AG04450 (cell line): Measurements from ENCODE around the gene ARHGEF39. TPM values are rescaled to one million over a fixed set of nuclear protein-coding genes. Genes with fewer than 3 reads are reported as not detected.

Experiments
- CTCF ChIA-PET: fragments of 300-600, 350-600 bp; formaldehyde crosslinking; extraction: SDS; loops from one replicate; lab custom pipeline; 2022; ENCODE audit warnings: antibody characterized with exemption, inconsistent platforms; lab: Charles Lee
- POLR2A ChIA-PET: fragments of 350-600 bp; formaldehyde crosslinking; extraction: SDS; loops from one replicate; lab custom pipeline; 2021; ENCODE audit warnings: antibody characterized with exemption, inconsistent platforms; lab: Yijun Ruan, JAX
- DNase-seq: peaks from one replicate; pipeline ENCODE4 v3.0.0-alpha.2; 2011; ENCODE audit warnings: low read depth, low spot score
- H3K27ac ChIP-seq: one replicate; pipeline ENCODE4 v1.5.1; 2012; ENCODE audit warnings: low read depth, low read length, control low read depth
- H3K27me3 ChIP-seq: one replicate; pipeline ENCODE4 v1.6.0; 2012; ENCODE audit warnings: low read length; ENCODE audit not compliant: control insufficient read depth, insufficient read depth
- H3K4me3 ChIP-seq: 2 replicates; pipeline ENCODE4 v1.5.1; 2011; ENCODE audit warnings: mild to moderate bottlenecking, low read depth, low read length, control low read depth
- H3K9me3 ChIP-seq: 2 replicates; pipeline ENCODE4 v1.5.1; 2012; ENCODE audit warnings: low read length; ENCODE audit not compliant: control insufficient read depth, insufficient read depth
- polyA plus RNA-seq: library from polyadenylated mRNA; depleted of rRNA; stranded (reverse); fragments of >200 nt; gene quantifications from 2 replicates; pipeline ENCODE4 v1.2.3, GENCODE V29; 2011
- TF ChIP-seq, protein P1 (sequence below): IDR thresholded peaks from 2 replicates; pipeline ENCODE4 v1.5.1; 2011; ENCODE audit warnings: low read depth, low read length, control low read depth, inconsistent platforms

The ARHGEF39 gene
- polyA plus RNA-seq, 1 experiment: 1.2 TPM

DNA sequence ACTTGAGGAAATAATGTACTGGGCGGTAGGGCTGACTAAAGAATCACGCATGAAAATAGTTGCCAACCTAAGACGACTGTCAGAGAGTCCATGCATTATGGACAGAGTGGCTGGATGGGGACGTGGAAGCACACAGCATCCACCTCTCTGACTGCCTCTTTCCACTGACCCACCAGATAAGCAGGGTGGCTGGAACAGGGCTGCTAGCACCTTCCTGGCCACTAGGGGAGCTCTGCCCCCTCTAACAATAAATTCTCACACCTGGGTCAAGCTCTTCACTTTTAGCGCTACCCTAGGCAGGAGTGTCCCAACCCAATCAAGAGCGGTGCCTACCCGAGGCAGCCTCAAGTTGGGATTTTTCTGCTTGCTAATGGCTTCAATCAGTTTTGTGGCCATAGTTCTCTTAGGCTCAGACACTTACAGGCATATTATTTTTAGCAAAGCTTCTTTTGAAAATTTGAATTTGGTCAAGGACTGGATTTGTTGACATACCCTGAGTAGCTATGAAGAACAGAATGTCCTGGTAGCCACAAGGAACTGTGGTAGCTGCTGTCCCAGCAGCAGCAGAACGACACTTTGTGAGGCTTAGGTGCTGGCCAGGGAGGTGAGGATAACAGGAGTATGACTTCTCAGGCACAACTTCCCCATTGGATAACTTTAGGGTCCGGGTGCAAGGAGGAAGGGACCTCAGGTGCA, 31.7 kb upstream of the ARHGEF39 start:
- CTCF ChIA-PET: interaction anchor here (0.6 to 4.4 kb wide), 22 partner anchors 11 to 143 kb away, joined by 3 to 48 read pairs (median 8); partner anchors contain the start of genes ARHGEF39, CA9, CCDC107 and RMRP
- H3K27me3 ChIP-seq: no peaks in the 10 kb centered on the region
- no peak overlapping the region for H3K27ac ChIP-seq
- no peak for DNase-seq
- H3K9me3 ChIP-seq: no peaks in the 10 kb centered on the region
- POLR2A ChIA-PET: interaction anchor here (0.7 to 3.8 kb wide), 13 partner anchors 9 to 49 kb away, joined by 3 to 34 read pairs (median 6); partner anchors contain the start of genes ARHGEF39, CCDC107, CREB3 and RMRP
- H3K4me3 ChIP-seq: no peak overlapping the region
- TF ChIP-seq, protein P1, sequence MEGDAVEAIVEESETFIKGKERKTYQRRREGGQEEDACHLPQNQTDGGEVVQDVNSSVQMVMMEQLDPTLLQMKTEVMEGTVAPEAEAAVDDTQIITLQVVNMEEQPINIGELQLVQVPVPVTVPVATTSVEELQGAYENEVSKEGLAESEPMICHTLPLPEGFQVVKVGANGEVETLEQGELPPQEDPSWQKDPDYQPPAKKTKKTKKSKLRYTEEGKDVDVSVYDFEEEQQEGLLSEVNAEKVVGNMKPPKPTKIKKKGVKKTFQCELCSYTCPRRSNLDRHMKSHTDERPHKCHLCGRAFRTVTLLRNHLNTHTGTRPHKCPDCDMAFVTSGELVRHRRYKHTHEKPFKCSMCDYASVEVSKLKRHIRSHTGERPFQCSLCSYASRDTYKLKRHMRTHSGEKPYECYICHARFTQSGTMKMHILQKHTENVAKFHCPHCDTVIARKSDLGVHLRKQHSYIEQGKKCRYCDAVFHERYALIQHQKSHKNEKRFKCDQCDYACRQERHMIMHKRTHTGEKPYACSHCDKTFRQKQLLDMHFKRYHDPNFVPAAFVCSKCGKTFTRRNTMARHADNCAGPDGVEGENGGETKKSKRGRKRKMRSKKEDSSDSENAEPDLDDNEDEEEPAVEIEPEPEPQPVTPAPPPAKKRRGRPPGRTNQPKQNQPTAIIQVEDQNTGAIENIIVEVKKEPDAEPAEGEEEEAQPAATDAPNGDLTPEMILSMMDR: peak; percentile 86

DNA sequence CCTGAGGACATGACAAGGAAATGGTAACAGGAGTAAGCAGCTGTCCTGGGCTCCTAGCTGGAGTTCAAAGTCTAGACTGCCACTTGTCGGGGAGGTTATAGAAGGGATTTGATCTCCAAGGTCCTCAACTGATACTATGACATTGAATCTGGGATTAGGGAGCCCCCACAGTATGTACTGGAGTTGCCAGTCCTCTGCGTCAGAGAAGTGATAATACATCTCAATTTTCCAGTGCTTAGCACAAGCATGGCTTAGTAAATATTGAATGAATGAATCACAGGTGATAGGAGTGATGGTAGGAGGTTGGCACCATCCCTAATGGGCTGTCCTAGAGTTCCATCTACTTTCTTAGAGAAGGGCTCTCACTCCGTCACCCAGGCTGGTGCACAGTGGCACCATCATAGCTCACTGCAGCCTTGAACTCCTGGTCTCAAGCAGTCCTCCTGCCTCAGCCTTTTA, 31.0 kb upstream of the ARHGEF39 start:
- POLR2A ChIA-PET: interaction anchor here (0.6 to 3.8 kb wide), 14 partner anchors 8 to 698 kb away, joined by 3 to 34 read pairs (median 6); partner anchors contain the start of genes ARHGEF39, CCDC107, CREB3 and RMRP
- Histone ChIP-seq H3K4me3 (no peak overlapping the region), H3K27me3 (no peaks in the 10 kb centered on the region), H3K9me3 (no peaks in the 10 kb centered on the region), H3K27ac (no peak overlapping the region)
- DNase-seq: no peak
- TF ChIP-seq, protein P1: no peak
- CTCF ChIA-PET: interaction anchor here (0.7 to 4.4 kb wide), 19 partner anchors 10 to 74 kb away, joined by 3 to 48 read pairs (median 10); partner anchors contain the start of genes ARHGEF39, CA9, CCDC107 and RMRP

DNA sequence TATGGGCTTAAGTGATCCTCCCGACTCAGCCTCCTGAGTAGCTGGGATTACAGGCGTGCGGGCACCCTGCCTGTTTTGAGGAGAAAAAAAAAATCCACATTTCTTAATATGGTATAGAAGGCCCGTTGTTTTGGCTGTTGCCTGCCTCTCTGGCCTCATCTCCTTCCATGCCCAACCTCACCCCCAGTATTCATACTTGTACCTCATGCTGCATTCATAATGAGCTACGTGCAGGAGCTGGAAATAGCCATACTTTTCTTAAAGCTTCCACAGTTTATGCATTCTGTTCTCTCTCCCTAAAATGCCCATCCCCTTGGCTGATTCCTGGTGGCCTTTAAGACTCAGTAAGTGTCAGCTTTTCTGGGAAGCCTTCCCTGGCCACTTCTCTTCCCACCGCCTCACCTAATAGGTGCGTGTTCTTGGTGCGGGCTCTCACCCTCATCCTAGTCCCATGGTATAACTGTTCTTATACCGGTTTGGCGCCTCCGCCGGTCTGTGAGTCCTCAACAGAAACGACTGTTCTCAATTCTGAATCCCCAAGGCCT, 26.8 kb upstream of the ARHGEF39 start:
- no peak for DNase-seq
- Histone ChIP-seq H3K9me3 (no peaks in the 10 kb centered on the region; the same call in 1 of the 2 replicates), H3K27ac (peak overlapping the region; percentile 97), H3K27me3 (no peaks in the 10 kb centered on the region), H3K4me3 (peak overlapping the region; percentile 98; the same call in 1 of the 2 replicates)
- ChIA-PET POLR2A (interaction anchor here (0.7 to 9.1 kb wide), 10 partner anchors 12 to 40 kb away, joined by 3 to 101 read pairs (median 9); partner anchors contain the start of genes CCDC107, CREB3, RMRP and TLN1), CTCF (interaction anchor here (2.8 kb wide), 1 partner anchor 31 kb away, joined by 10 read pairs; no protein-coding TSS in a partner anchor)
- TF ChIP-seq, protein P1: no peak

DNA sequence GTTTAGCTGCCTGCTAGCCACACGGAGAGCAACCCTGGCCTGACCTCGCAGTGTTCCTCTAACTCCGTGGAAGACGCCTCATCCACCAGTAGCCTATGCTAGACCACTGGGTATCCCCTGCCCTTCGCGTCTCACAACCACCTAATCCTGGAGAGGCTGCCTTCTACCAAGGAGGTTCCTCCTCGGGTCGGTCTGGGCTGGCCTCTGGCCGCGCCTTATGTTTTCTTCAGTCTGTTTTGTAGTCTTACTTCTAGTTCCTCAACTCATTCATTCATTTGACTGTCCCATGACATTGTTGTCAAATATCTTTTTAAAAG, 26.3 kb upstream of the ARHGEF39 start:
- CTCF ChIA-PET: interaction anchor here (0.6 to 2.8 kb wide), 3 partner anchors 27 to 36 kb away, joined by 3 to 10 read pairs (median 4); partner anchors contain the start of gene ARHGEF39
- POLR2A ChIA-PET: interaction anchor here (0.7 to 9.1 kb wide), 14 partner anchors 11 to 499 kb away, joined by 3 to 101 read pairs (median 8); partner anchors contain the start of genes CA9, CCDC107, CREB3 and RMRP
- Histone ChIP-seq H3K27ac (peak overlapping the region; percentile 97), H3K9me3 (no peaks in the 10 kb centered on the region; the same call in 1 of the 2 replicates), H3K27me3 (no peaks in the 10 kb centered on the region), H3K4me3 (peak overlapping the region; percentile 98)
- DNase-seq: no peak
- TF ChIP-seq, protein P1: no peak
